Measurements from ENCODE around the gene DPM3. TPM values are rescaled to one million over a fixed set of nuclear protein-coding genes. Genes with fewer than 3 reads are reported as not detected.
"Not testable (repeated sequence)": the region's sequence is repeated elsewhere in the genome, so short reads cannot be mapped to it uniquely, and the experiment has no call there.

Gene DPM3, protein sequence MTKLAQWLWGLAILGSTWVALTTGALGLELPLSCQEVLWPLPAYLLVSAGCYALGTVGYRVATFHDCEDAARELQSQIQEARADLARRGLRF
- 171 and 198 TPM in 2 replicates for total RNA-seq (2014; rRNA removed; shearing (Covaris generic); ENCODE audit: low replicate concordance)

DNA sequence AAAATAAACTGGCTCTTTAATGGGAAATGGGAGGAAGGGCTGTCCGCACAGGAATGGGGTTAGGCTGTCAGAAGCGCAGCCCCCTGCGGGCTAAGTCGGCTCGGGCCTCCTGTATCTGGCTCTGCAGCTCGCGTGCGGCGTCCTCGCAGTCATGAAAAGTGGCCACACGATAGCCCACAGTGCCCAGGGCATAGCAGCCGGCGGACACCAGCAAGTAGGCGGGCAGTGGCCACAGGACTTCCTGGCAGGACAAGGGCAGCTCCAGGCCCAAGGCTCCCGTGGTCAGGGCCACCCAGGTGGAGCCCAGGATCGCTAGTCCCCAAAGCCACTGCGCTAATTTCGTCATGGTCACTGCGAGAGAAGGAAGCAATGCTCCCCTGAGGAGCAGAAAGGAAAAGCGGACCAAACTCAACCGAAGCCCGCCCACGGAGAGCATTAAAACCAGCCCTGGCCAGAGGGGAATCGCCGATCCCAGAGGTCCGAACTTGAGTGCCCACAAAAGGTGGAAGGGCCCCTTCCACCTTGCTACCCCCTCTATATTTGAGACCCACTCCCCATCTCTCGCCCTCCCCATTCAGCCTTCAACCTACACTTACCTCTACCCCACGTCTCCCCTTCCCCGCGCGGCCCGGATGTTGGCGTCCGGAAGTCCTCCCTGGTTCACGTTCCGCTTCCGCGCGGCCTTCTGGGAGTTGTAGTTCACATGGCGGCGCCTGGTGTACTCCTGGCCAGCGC, at the start of gene DPM3:
DPM3 (minus strand) TSS at position 637 of the 735 bp plus-strand sequence; CDS start at position 346, 291 bp downstream.
- peak; percentile 71 for DNase-seq (ENCODE audit: low read depth)
- in situ Hi-C loops (cut with HindIII; ENCODE audit: low pct_unique_long_range_greater_than_20kb, low sequenced_read_pairs) = no loop called here

DNA sequence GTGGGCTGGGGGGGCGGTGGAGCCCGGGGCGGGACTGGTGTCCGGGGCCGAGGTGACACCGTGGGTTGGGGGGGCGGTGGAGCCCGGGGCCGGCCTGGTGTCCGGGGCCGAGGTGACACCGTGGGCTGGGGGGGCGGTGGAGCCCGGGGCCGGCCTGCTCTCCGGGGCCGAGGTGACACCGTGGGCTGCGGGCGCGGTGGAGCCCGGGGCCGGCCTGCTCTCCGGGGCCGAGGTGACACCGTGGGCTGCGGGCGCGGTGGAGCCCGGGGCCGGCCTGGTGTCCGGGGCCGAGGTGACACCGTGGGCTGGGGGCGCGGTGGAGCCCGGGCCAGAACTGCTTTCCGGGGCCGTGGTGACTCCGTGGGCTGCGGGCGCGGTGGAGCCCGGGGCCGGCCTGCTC, 49.6 kb upstream of the DPM3 start:
- DNase-seq (ENCODE audit: low read depth); in situ Hi-C loops (cut with HindIII; ENCODE audit: low pct_unique_long_range_greater_than_20kb, low sequenced_read_pairs): not testable (repeated sequence)

DNA sequence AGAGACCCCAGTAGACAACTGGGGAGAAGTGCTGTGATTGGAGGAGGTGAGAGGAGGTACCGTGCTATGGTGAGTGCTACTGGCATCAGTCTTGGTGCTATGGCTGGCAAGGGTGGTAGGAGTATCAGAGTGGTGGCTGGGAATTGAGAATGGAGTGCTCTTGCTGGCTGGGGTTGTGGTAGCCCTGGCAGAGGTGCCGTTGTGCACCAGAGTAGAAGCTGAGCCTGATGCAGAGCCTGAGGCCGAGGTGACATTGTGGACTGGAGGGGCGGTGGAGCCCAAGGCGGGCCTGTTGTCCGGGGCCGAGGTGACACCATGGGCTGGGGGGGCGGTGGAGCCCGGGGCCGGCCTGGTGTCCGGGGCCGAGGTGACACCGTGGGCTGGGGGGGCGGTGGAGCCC, 47.9 kb upstream of the DPM3 start:
- no peak for DNase-seq (ENCODE audit: low read depth)
- in situ Hi-C loops (cut with HindIII; ENCODE audit: low pct_unique_long_range_greater_than_20kb, low sequenced_read_pairs) = no loop called here

DNA sequence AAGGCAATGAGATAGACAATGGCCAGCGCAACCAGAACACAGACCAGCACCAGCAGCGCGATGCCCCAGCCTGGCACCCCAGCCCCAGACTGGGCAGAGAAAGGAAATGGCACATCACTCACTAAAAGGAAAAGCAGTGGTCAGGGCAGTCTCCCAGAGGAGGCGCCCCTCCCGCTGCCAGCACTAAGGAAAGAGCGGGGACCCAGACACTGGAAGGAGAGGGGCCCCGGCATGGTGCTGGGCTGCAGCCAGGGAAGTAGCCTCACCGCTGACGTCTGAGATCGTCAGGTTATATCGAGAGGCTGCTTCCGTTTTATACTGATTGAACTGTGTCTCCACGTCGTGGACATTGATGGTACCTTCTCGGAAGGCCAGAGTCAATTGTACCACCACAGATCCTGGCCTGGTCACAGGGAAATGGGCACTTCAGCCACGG, 47.1 kb upstream of the DPM3 start:
- in situ Hi-C loops (cut with HindIII; ENCODE audit: low pct_unique_long_range_greater_than_20kb, low sequenced_read_pairs) = no loop called here
- DNase-seq (ENCODE audit: low read depth) = no peak

DNA sequence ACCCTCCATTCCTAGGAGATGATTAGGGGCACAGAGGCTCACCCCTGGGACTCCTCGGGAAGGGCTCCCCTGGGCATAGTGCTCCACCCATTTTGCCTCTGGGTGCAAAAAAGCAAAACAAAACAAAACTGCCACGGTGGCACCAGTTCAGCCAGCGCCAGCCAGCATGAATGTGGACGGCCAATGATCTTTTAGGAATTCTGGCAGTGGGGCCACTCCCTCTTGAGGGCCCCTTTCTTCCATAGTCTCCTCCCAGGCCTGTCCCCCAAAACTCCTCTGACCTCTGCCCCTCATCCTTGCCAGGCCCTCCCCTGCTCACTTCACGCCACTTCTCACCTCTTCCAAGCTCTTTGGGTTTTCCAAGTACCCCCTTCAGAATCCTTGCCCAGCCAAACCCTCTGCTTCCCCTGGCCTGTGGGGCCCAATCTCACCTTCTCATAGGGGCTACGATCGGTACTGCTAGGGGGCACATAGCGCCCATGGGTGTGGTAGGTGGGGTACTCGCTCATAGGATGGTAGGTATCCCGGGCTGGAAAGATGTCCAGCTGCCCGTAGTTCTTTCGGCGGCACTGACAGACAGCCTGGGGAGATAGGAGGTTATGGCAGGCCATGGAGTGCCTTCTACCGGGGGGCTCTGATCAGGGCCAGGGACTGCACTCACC, 46.6 kb upstream of the DPM3 start:
- DNase-seq (ENCODE audit: low read depth) = no peak
- in situ Hi-C loops (cut with HindIII; ENCODE audit: low pct_unique_long_range_greater_than_20kb, low sequenced_read_pairs) = no loop called here

DNA sequence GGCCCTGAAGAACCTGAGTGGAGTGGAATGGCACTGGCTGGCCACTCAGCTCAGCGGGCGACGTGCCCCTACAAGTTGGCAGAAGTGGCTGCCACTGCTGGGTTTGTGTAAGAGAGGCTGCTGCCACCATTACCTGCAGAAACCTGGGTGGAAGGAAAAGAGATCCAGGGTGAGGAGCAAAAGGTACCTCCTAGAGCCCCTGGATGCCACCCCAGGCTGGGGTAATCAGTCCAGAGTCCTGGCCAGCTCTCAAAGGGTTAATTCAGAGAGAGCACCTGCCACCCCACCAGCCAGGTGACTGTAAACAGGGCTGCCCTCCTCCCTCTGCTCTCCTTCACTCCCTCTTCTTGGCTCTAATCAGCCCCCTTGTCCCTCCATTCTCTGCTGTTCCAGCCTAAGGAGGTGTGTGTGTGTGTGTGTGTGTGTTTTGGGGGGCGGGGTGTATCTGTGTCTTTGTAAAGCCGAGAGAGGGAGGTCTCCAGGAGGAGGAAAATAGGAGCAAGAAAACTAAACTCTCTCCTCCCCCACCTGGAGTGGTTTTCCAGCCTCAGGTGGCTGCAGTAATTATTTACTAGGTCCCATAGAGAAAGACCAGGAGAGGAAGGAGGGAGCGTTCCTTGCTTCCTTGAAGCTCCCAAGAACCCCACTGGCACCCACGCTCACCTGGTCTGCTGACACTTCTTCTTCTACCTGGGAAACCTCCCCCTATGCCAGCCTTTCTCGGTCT, 45.9 kb upstream of the DPM3 start:
- in situ Hi-C loops (cut with HindIII; ENCODE audit: low pct_unique_long_range_greater_than_20kb, low sequenced_read_pairs) = no loop called here
- DNase-seq (ENCODE audit: low read depth) = no peak

DNA sequence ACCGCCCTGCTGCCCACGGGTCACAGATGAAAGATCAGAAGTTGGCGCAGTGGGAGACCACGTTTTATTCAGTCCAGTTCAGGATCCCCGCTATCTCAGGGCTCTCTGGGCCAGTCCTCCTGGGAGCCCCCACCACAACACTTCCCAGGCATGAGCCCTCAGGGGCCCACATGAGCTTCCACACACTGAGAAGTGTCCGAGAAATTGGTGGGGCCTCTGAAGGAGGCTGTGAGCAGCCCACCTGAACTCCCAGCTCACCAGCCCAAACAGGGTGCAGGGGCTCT, 45.4 kb upstream of the DPM3 start:
- in situ Hi-C loops (cut with HindIII; ENCODE audit: low pct_unique_long_range_greater_than_20kb, low sequenced_read_pairs) = no loop called here
- DNase-seq (ENCODE audit: low read depth) = no peak

DNA sequence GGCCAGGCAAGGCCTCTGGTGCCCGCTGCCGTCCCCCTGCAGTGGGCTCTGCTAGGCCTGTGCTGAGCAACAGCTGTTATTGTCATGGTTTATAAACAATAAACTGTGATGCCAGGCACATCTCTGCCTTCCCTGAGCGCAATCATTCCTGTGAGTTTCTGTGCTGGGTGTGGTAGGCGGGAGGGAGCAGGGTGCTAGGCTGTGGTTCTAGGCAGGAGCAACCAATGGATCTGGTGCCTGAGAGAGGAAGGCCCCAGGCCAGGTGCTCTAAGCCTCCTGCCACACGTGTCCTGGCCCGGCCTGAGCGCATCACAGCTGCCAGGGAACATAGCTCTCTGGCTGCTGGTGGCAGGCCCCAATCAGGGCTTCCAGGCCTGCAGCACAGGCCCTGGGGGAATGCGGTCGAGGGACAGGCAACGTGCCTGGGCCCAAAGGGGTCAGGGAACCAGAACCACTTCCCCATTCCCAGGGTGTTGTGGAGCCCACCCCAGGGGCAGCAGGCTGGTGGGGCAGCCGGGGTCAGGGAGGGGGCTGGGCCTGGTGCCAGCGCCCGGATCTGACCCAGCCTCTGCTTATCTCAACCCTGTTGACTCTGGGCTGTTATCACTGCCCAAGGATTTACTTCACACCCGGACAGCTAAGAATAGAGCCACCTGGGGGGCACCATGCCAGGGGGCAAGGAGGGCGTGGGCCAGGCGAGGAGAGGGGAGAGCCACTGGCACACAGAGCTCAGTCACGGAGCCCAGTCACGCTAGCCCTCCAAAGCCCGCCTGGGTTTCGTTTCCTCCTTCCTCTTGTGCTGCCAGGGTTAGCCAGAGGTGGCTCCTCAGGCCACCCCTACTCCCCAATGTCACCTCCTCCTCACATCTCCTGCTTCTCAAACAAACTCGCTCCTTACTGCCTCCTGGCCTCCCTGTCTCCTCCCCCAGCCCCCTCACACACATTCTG, 44.8 kb upstream of the DPM3 start:
- in situ Hi-C loops (cut with HindIII; ENCODE audit: low pct_unique_long_range_greater_than_20kb, low sequenced_read_pairs) = no loop called here
- DNase-seq (ENCODE audit: low read depth) = no peak

DNA sequence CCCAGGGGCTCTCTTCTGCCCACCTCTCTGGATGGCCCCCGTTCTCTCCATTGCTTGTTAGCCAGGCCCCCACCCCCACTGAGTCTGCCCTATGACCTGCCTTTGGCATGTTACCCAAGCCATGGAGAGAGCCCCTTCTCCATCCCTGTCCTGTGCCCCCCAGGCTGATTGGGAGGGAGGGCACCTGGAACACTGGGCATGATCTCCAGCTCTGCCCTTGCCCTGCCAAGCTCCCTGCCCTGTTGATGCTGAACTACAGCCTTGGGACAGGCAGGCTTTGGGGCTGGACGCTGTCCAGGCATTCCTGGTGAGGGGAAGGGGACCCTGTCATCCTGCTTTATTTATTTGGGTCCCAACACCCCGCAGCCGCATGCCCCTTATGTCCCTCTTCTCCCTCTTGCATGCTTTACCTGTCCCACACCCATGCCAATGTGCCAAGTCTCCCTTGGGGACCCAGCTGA, 44.0 kb upstream of the DPM3 start:
- no peak for DNase-seq (ENCODE audit: low read depth)
- in situ Hi-C loops (cut with HindIII; ENCODE audit: low pct_unique_long_range_greater_than_20kb, low sequenced_read_pairs) = no loop called here

DNA sequence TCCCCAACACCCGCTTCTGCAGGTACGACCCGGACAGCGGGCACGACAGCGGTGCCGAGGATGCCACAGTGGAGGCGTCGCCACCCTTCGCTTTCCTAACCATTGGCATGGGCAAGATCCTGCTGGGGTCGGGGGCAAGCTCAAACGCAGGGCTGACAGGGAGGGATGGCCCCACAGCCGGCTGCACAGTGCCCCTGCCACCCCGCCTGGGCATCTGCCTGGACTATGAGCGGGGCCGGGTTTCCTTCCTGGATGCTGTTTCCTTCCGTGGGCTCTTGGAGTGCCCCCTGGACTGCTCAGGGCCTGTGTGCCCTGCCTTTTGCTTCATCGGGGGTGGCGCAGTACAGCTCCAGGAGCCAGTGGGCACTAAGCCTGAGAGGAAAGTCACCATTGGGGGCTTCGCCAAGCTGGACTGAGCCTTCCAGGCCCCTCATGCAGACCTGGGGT, 43.5 kb upstream of the DPM3 start:
- DNase-seq (ENCODE audit: low read depth) = no peak
- in situ Hi-C loops (cut with HindIII; ENCODE audit: low pct_unique_long_range_greater_than_20kb, low sequenced_read_pairs) = no loop called here

DNA sequence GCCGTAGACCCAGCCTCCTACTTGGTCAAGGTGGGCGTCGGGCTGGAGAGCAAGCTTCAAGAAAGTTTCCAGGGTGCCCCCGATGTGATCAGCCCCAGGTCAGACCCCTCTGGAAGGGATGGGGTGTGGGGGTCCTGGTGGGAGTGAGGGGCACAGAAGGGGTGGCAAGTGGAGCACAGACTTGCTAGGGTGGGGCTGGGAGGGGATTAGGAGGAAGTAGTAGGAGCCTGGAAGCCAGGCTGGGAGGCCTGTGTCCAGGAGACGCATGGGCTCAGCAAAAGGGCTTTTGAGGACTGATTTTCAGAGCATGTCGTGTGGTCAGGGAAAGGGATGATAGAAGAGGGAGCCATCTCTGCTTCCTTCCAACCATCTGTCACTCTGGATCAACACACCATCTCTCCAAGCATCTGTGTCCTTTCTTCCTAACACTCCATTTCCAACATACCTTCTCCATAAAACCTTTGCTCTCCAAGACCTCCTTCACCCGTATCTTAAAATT, 41.8 kb upstream of the DPM3 start:
- no peak for DNase-seq (ENCODE audit: low read depth)
- in situ Hi-C loops (cut with HindIII; ENCODE audit: low pct_unique_long_range_greater_than_20kb, low sequenced_read_pairs) = no loop called here

DNA sequence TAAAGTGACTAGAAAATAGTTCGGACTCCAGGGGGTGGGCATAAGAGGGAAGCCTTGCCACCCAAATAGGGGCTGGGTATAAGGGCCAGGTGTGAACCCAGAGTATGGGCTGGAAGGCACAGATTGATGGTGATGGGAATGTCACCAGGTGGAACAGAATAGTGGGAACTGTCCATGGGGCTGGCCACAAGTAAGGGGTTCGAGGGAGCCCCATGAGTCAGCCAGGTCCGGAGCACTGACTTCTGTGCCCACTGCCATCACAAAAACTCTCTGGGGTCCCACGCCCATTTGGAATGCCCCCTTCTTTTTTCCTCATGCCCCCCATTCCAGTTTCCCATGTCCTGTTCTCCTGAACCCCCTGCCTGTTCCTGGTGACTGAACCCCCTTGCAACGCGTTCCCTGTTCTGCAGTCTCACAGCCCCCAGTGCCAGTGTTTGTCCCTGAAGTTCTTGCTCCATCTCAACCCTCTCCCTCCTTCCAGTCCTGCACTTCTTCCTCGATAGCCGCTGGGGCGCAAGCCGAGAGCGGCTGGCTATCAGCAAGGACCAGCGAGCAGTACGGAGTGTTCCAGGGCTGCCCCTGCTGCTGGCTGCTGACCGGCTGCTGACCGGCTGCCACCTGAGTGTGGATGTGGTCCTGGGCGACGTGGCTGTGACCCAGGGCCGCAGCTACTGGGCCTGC, 41.2 kb upstream of the DPM3 start:
- no peak for DNase-seq (ENCODE audit: low read depth)
- in situ Hi-C loops (cut with HindIII; ENCODE audit: low pct_unique_long_range_greater_than_20kb, low sequenced_read_pairs) = no loop called here

DNA sequence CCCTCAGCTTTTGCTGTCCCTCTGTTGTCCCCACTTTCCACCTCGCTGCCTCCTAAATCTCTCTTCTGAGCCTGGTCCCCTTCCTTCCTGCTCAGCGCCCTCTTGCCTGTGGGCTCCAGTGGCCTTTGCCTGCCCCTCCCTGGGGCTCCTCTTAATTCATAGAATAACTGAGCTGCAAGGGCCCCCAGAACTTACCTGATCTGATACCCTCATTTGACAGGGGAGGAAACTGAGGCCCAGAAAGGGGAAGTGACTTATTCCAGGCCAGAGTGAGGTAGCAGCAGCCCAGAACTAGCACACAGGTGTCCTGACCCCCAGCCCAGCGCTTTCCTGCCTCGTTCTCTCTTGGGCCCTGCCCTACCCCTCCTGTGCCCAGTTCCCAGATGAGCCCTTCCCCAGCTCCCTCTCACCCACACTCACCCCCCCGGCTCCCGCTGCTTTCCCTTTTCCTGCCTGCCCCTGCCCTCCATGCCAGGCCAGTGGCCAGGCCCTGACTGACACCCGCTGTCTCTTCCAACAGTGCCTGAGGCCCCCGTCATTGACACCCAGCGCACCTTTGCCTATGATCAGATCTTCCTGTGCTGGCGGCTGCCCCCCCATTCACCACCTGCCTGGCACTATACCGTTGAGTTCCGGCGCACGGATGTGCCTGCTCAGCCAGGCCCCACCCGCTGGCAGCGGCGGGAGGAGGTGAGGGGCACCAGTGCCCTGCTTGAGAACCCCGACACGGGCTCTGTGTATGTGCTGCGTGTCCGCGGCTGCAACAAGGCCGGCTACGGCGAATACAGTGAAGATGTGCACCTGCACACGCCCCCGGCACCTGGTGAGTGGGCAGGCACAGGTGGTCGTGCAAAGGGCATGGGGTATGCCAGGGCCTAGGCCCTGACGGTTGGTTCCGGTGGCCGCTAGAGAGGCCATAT, 39.0 kb upstream of the DPM3 start:
- DNase-seq (ENCODE audit: low read depth) = no peak
- in situ Hi-C loops (cut with HindIII; ENCODE audit: low pct_unique_long_range_greater_than_20kb, low sequenced_read_pairs) = no loop called here

DNA sequence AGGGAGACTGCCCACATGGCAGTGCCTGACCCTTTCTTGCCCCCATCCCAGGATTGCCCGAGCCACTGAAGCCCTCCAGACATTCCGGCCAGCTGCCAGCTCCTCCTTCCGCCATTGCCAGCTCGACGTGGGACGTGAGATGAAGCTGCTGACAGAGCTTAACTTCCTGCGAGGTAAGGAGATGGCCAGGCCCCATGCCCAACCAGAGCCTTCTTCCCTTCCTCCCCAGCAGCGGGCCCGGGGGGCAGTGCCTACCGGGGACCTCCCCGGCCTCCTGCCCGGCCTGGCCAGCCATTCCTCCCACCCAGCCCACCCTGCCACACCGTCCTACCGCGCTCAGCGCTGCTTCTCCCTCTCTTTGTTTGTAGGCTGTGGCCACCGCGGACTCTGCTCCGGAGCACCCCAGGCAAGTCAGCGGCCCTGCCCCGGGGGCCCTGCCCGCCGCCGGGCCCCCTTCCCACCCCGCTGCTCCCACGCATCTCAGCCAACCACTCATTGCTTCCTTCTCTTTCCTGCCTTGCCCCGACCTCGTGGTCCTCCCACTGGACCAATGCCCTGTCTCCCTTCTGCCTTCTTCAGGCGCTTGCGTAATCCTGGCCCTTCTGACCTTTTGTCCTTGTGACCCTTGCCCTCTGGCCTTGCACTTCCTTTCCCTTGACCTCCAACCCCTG, 38.2 kb upstream of the DPM3 start:
- in situ Hi-C loops (cut with HindIII; ENCODE audit: low pct_unique_long_range_greater_than_20kb, low sequenced_read_pairs) = no loop called here
- no peak for DNase-seq (ENCODE audit: low read depth)

DNA sequence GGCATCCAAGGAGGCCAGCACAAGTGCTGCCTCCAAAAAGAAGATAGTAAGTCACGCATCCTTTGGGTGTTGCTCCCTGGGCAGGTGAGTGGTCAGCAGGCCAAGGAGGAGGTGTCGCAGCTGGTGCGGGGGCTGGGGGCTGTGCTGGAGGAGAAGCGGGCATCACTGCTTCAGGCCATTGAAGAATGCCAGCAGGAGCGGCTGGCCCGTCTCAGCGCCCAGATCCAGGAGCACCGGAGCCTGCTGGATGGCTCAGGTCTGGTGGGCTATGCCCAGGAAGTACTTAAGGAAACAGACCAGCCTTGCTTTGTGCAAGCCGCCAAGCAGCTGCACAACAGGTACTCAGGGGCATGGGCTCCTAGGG, 37.6 kb upstream of the DPM3 start:
- DNase-seq (ENCODE audit: low read depth) = no peak
- in situ Hi-C loops (cut with HindIII; ENCODE audit: low pct_unique_long_range_greater_than_20kb, low sequenced_read_pairs) = no loop called here

All from Caki2 (cell line).